ENCODE results near the gene MTMR3.

The MTMR3 gene

GRCh38 chr22:29983296-29983917 lies 100.4 kb downstream of the MTMR3 start:
- Histone ChIP-seq H3K27ac (ENCODE audit: low read length) (no peak overlapping the region), H3K4me3 (ENCODE audit: low read length) (no peak overlapping the region), H3K27me3 (ENCODE audit: control insufficient read depth, insufficient read depth, low read length) (no peaks in the 10 kb centered on the region), H3K4me1 (ENCODE audit: control insufficient read depth, insufficient read depth, low read length) (no peaks in the 10 kb centered on the region), H3K36me3 (ENCODE audit: control insufficient read depth, insufficient read depth, low read length) (no peaks in the 10 kb centered on the region), H3K9me3 (ENCODE audit: control insufficient read depth, insufficient read depth, low read length) (no peaks in the 10 kb centered on the region)
- WGBS (ENCODE audit: insufficient coverage, insufficient read length): no CpG with 5 or more reads among the region's 10 CpGs
- DNase-seq (ENCODE audit: low read depth, low spot score): no peak

- H3K36me3 ChIP-seq (ENCODE audit: control insufficient read depth, insufficient read depth, low read length): no peaks in the 10 kb centered on the region
- no peaks in the 10 kb centered on the region for H3K4me1 ChIP-seq (ENCODE audit: control insufficient read depth, insufficient read depth, low read length)
- H3K9me3 ChIP-seq (ENCODE audit: control insufficient read depth, insufficient read depth, low read length): no peaks in the 10 kb centered on the region
- WGBS (ENCODE audit: insufficient coverage, insufficient read length): no CpG with 5 or more reads among the region's 1 CpG
- no peaks in the 10 kb centered on the region for H3K27me3 ChIP-seq (ENCODE audit: control insufficient read depth, insufficient read depth, low read length)
- H3K4me3 ChIP-seq (ENCODE audit: low read length): no peak overlapping the region
- H3K27ac ChIP-seq (ENCODE audit: low read length): no peak overlapping the region
- no peak for DNase-seq (ENCODE audit: low read depth, low spot score)
Observed at GRCh38 chr22:29985912-29986311, 102.9 kb downstream of the MTMR3 start.

DNA sequence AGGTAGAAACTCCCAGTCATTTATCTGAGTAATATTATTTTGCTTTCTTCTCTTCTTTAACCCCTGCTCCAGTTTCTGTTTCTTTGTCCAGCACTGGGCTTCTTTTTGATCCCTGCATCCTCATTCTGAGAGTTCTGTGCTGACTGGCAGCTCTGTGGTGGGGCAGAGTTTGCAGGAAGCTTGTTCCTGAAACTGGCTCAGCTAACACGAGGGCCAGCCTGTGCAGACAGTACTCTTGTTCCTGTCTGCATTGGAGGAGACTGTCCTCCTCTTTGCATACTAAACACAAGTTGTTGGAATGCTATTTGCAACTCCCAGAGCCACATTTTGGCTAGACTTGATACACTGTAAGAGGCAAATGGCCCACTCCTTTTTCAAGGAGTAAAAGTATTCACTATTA lies 104.2 kb downstream of the MTMR3 start:
- no CpG with 5 or more reads among the region's 1 CpG for WGBS (ENCODE audit: insufficient coverage, insufficient read length)
- no peak overlapping the region for H3K27ac ChIP-seq (ENCODE audit: low read length)
- no peaks in the 10 kb centered on the region for H3K9me3 ChIP-seq (ENCODE audit: control insufficient read depth, insufficient read depth, low read length)
- DNase-seq (ENCODE audit: low read depth, low spot score): no peak
- no peaks in the 10 kb centered on the region for H3K4me1 ChIP-seq (ENCODE audit: control insufficient read depth, insufficient read depth, low read length)
- H3K27me3 ChIP-seq (ENCODE audit: control insufficient read depth, insufficient read depth, low read length): no peaks in the 10 kb centered on the region
- H3K4me3 ChIP-seq (ENCODE audit: low read length): no peak overlapping the region
- H3K36me3 ChIP-seq (ENCODE audit: control insufficient read depth, insufficient read depth, low read length): no peaks in the 10 kb centered on the region

GRCh38 chr22:29988719-29989118 lies 105.7 kb downstream of the MTMR3 start:
- no peak overlapping the region for H3K27ac ChIP-seq (ENCODE audit: low read length)
- DNase-seq (ENCODE audit: low read depth, low spot score): no peak
- WGBS (ENCODE audit: insufficient coverage, insufficient read length): no CpG with 5 or more reads among the region's 2 CpGs
- H3K27me3 ChIP-seq (ENCODE audit: control insufficient read depth, insufficient read depth, low read length): no peaks in the 10 kb centered on the region
- H3K9me3 ChIP-seq (ENCODE audit: control insufficient read depth, insufficient read depth, low read length): no peaks in the 10 kb centered on the region
- no peaks in the 10 kb centered on the region for H3K36me3 ChIP-seq (ENCODE audit: control insufficient read depth, insufficient read depth, low read length)
- H3K4me1 ChIP-seq (ENCODE audit: control insufficient read depth, insufficient read depth, low read length): 0 out of 2 replicates have a peak, but pooled peaks cover 1% of the 10 kb centered on the region
- no peak overlapping the region for H3K4me3 ChIP-seq (ENCODE audit: low read length)

DNA sequence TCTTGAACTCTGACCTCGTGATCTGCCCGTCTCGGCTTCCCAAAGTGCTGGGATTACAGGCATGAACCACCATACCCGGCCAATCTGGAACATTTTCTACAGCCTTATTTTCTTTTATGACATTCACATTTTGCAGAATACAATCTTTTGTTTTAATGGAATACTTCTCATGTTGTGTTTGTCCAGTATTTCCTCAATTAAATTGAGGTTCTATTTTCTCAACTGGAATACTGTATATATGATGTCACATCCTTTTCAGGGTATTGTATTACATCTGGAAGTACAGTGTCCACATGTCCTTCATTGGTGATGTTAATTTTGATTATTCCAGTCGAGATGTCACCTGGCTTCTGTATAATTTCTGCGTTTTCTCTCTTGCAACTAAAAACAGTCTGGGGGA lies 106.5 kb downstream of the MTMR3 start:
- WGBS (ENCODE audit: insufficient coverage, insufficient read length): no CpG with 5 or more reads among the region's 6 CpGs
- Histone ChIP-seq H3K36me3 (ENCODE audit: control insufficient read depth, insufficient read depth, low read length) (no peaks in the 10 kb centered on the region), H3K27me3 (ENCODE audit: control insufficient read depth, insufficient read depth, low read length) (no peaks in the 10 kb centered on the region), H3K4me3 (ENCODE audit: low read length) (no peak overlapping the region), H3K9me3 (ENCODE audit: control insufficient read depth, insufficient read depth, low read length) (no peaks in the 10 kb centered on the region), H3K4me1 (ENCODE audit: control insufficient read depth, insufficient read depth, low read length) (0 out of 2 replicates have a peak, but pooled peaks cover 1% of the 10 kb centered on the region), H3K27ac (ENCODE audit: low read length) (no peak overlapping the region)
- DNase-seq (ENCODE audit: low read depth, low spot score): no peak

- 100% methylated on average over 1 of the region's 6 CpGs for WGBS (ENCODE audit: insufficient coverage, insufficient read length)
- Histone ChIP-seq H3K9me3 (ENCODE audit: control insufficient read depth, insufficient read depth, low read length) (no peaks in the 10 kb centered on the region), H3K4me3 (ENCODE audit: low read length) (no peak overlapping the region), H3K27me3 (ENCODE audit: control insufficient read depth, insufficient read depth, low read length) (no peaks in the 10 kb centered on the region), H3K4me1 (ENCODE audit: control insufficient read depth, insufficient read depth, low read length) (0 out of 2 replicates have a peak, but pooled peaks cover 1% of the 10 kb centered on the region), H3K27ac (ENCODE audit: low read length) (no peak overlapping the region), H3K36me3 (ENCODE audit: control insufficient read depth, insufficient read depth, low read length) (no peaks in the 10 kb centered on the region)
- no peak for DNase-seq (ENCODE audit: low read depth, low spot score)
Observed at GRCh38 chr22:29992341-29993275, 109.6 kb downstream of the MTMR3 start.

GRCh38 chr22:29994027-29994715 lies 111.2 kb downstream of the MTMR3 start:
- no peaks in the 10 kb centered on the region for H3K9me3 ChIP-seq (ENCODE audit: control insufficient read depth, insufficient read depth, low read length)
- H3K36me3 ChIP-seq (ENCODE audit: control insufficient read depth, insufficient read depth, low read length): no peaks in the 10 kb centered on the region
- no peaks in the 10 kb centered on the region for H3K27me3 ChIP-seq (ENCODE audit: control insufficient read depth, insufficient read depth, low read length)
- 0 out of 2 replicates have a peak, but pooled peaks cover 1% of the 10 kb centered on the region for H3K4me1 ChIP-seq (ENCODE audit: control insufficient read depth, insufficient read depth, low read length)
- H3K4me3 ChIP-seq (ENCODE audit: low read length): no peak overlapping the region
- no peak overlapping the region for H3K27ac ChIP-seq (ENCODE audit: low read length)
- no peak for DNase-seq (ENCODE audit: low read depth, low spot score)
- WGBS (ENCODE audit: insufficient coverage, insufficient read length): no CpG with 5 or more reads among the region's 3 CpGs

DNA sequence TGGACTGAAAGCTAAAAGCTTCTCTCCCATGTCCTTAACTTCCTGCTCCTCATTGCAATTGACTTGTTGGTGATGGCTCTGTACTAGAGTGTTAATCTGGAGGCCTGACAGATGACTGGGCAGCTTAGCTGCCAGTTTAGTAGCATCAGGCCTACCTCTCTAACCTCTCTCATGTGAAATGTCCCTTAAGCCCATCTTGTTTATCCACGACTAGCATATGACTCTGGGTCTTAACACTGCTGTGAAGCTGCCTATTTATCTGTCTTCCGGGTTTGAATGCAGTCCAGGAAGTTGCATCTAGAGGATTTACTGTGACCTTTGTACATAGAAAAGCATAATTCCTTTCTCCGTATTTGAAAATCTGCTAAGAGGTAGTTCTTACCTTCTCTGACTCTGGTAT lies 112.0 kb downstream of the MTMR3 start:
- Histone ChIP-seq H3K4me3 (ENCODE audit: low read length) (no peak overlapping the region), H3K4me1 (ENCODE audit: control insufficient read depth, insufficient read depth, low read length) (0 out of 2 replicates have a peak, but pooled peaks cover 1% of the 10 kb centered on the region), H3K27ac (ENCODE audit: low read length) (no peak overlapping the region), H3K27me3 (ENCODE audit: control insufficient read depth, insufficient read depth, low read length) (no peaks in the 10 kb centered on the region), H3K36me3 (ENCODE audit: control insufficient read depth, insufficient read depth, low read length) (no peaks in the 10 kb centered on the region), H3K9me3 (ENCODE audit: control insufficient read depth, insufficient read depth, low read length) (no peaks in the 10 kb centered on the region)
- no CpG with 5 or more reads among the region's 3 CpGs for WGBS (ENCODE audit: insufficient coverage, insufficient read length)
- no peak for DNase-seq (ENCODE audit: low read depth, low spot score)

GRCh38 chr22:29997107-29997506 lies 114.1 kb downstream of the MTMR3 start:
- H3K4me1 ChIP-seq (ENCODE audit: control insufficient read depth, insufficient read depth, low read length): 0 out of 2 replicates have a peak, but pooled peaks cover 1% of the 10 kb centered on the region
- no peak for DNase-seq (ENCODE audit: low read depth, low spot score)
- H3K27me3 ChIP-seq (ENCODE audit: control insufficient read depth, insufficient read depth, low read length): no peaks in the 10 kb centered on the region
- no peaks in the 10 kb centered on the region for H3K36me3 ChIP-seq (ENCODE audit: control insufficient read depth, insufficient read depth, low read length)
- H3K27ac ChIP-seq (ENCODE audit: low read length): no peak overlapping the region
- no peaks in the 10 kb centered on the region for H3K9me3 ChIP-seq (ENCODE audit: control insufficient read depth, insufficient read depth, low read length)
- H3K4me3 ChIP-seq (ENCODE audit: low read length): no peak overlapping the region

DNA sequence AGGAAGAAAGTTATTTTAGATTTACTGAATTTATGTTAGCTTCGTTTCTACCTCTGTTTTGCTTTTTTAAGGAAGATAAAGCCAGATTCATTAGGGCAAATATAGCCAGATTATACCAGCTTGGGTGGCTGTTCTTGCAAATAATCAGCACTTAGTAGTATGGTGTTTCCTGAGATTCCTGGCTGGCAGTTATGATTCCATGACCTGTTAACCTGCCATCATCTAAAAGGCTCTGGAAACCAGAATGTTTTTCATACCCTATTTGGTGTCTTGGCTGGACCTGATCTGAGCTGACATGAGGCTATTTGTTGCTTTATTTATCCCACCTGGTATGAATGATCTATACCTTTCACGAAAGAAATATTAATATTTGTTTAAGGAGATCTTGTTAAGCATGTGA lies 114.5 kb downstream of the MTMR3 start:
- Histone ChIP-seq H3K36me3 (ENCODE audit: control insufficient read depth, insufficient read depth, low read length) (no peaks in the 10 kb centered on the region), H3K27ac (ENCODE audit: low read length) (no peak overlapping the region), H3K9me3 (ENCODE audit: control insufficient read depth, insufficient read depth, low read length) (no peaks in the 10 kb centered on the region), H3K27me3 (ENCODE audit: control insufficient read depth, insufficient read depth, low read length) (no peaks in the 10 kb centered on the region), H3K4me3 (ENCODE audit: low read length) (no peak overlapping the region), H3K4me1 (ENCODE audit: control insufficient read depth, insufficient read depth, low read length) (0 out of 2 replicates have a peak, but pooled peaks cover 1% of the 10 kb centered on the region)
- no CpG with 5 or more reads among the region's 2 CpGs for WGBS (ENCODE audit: insufficient coverage, insufficient read length)
- DNase-seq (ENCODE audit: low read depth, low spot score): no peak

Measured in iPS DF 6.9 (cell line).